LNCaP clone FGC (cell line): ENCODE data around the gene CNGA4.

ENCODE experiments used
- DNase-seq: peaks from one replicate; pipeline ENCODE4 v3.0.0-alpha.2; 2011; ENCODE audit warnings: low read depth
- H3K4me3 ChIP-seq: 2 replicates; pipeline ENCODE4 v1.5.1; 2011; ENCODE audit warnings: mild to moderate bottlenecking, low read depth, low read length, control low read depth
- CTCF ChIP-seq: IDR thresholded peaks from 2 replicates; pipeline ENCODE4 v1.5.1; 2012; ENCODE audit warnings: mild to moderate bottlenecking; ENCODE audit not compliant: control insufficient read depth, insufficient read depth; ENCODE audit errors: extremely low read depth

Gene CNGA4

GRCh38 chr11:6283453-6284023 lies 44.6 kb downstream of the CNGA4 start:
- H3K4me3 ChIP-seq: no peak overlapping the region
- DNase-seq: no peak
- no peak for TF ChIP-seq CTCF

GRCh38 chr11:6284250-6284649 lies 45.4 kb downstream of the CNGA4 start:
- DNase-seq: no peak
- TF ChIP-seq CTCF: no peak
- no peak overlapping the region for H3K4me3 ChIP-seq

GRCh38 chr11:6285019-6285418 lies 46.1 kb downstream of the CNGA4 start:
- no peak overlapping the region for H3K4me3 ChIP-seq
- no peak for DNase-seq

More at GRCh38 chr11:6285019-6285418, 46.1 kb downstream of the CNGA4 start:
- no peak for TF ChIP-seq CTCF
